Astrocyte (in vitro differentiated cells and primary cell): Measurements from ENCODE around the gene SDK1. TPM values are rescaled to one million over a fixed set of nuclear protein-coding genes. Genes with fewer than 3 reads are reported as not detected.

Experiments used
- DNase-seq: peaks from one replicate; pipeline ENCODE4 v3.0.0-alpha.2; 2010; ENCODE audit warnings: low read depth
- FAIRE-seq: peaks from 2 replicates; lab custom pipeline; 2011; peaks lifted over from hg19 to GRCh38; lab: Jason Lieb, UNC
- H2AFZ ChIP-seq: 2 replicates; pipeline ENCODE4 v1.6.0; 2012; ENCODE audit warnings: low read depth, low read length, inconsistent platforms
- H3K27ac ChIP-seq: 2 replicates; pipeline ENCODE4 v1.5.1; 2011; ENCODE audit warnings: low read depth, low read length, inconsistent platforms
- H3K27me3 ChIP-seq: 2 replicates; pipeline ENCODE4 v1.6.0; 2011; ENCODE audit warnings: low read length, inconsistent platforms; ENCODE audit not compliant: insufficient read depth
- H3K36me3 ChIP-seq: 2 replicates; pipeline ENCODE4 v1.5.1; 2011; ENCODE audit warnings: low read length, inconsistent platforms; ENCODE audit not compliant: insufficient read depth
- H3K4me1 ChIP-seq: 2 replicates; pipeline ENCODE4 v1.5.1; 2011; ENCODE audit warnings: low read length, inconsistent platforms; ENCODE audit not compliant: insufficient read depth
- H3K4me2 ChIP-seq: 2 replicates; pipeline ENCODE4 v1.6.0; 2012; ENCODE audit warnings: low read length, inconsistent platforms
- H3K4me3 ChIP-seq: 2 replicates; pipeline ENCODE4 v1.5.1; 2011; ENCODE audit warnings: low read depth, mild to moderate bottlenecking, low read length, inconsistent platforms; ENCODE audit not compliant: insufficient read depth
- H3K79me2 ChIP-seq: 2 replicates; pipeline ENCODE4 v1.6.0; 2012; ENCODE audit warnings: mild to moderate bottlenecking, low read length, inconsistent platforms; ENCODE audit not compliant: insufficient read depth
- H3K9ac ChIP-seq: 2 replicates; pipeline ENCODE4 v1.6.0; 2012; ENCODE audit warnings: mild to moderate bottlenecking, low read length, inconsistent platforms
- H3K9me3 ChIP-seq: 2 replicates; pipeline ENCODE4 v1.5.1; 2012; ENCODE audit warnings: low read depth, mild to moderate bottlenecking, low read length, inconsistent platforms; ENCODE audit not compliant: insufficient read depth
- H4K20me1 ChIP-seq: 2 replicates; pipeline ENCODE4 v1.6.0; 2012; ENCODE audit warnings: low read length, inconsistent platforms; ENCODE audit not compliant: insufficient read depth
- H3K27ac Mint-ChIP-seq: one replicate; pipeline ENCODE4 v1.8.0; 2021; ENCODE audit warnings: mild to moderate bottlenecking, mixed read lengths; ENCODE audit not compliant: unreplicated experiment
- H3K27me3 Mint-ChIP-seq: one replicate; pipeline ENCODE4 v1.8.0; 2021; ENCODE audit warnings: low read depth, mixed read lengths; ENCODE audit not compliant: unreplicated experiment
- H3K36me3 Mint-ChIP-seq: one replicate; pipeline ENCODE4 v1.8.0; 2021; ENCODE audit warnings: low read depth, mixed read lengths; ENCODE audit not compliant: unreplicated experiment
- H3K4me1 Mint-ChIP-seq: one replicate; pipeline ENCODE4 v1.8.0; 2021; ENCODE audit warnings: low read depth, mixed read lengths; ENCODE audit not compliant: unreplicated experiment
- H3K4me3 Mint-ChIP-seq: one replicate; pipeline ENCODE4 v1.8.0; 2021; ENCODE audit warnings: mild to moderate bottlenecking, moderate library complexity, mixed read lengths; ENCODE audit not compliant: unreplicated experiment
- H3K9me3 Mint-ChIP-seq: one replicate; pipeline ENCODE4 v1.8.0; 2021; ENCODE audit warnings: mild to moderate bottlenecking, mixed read lengths; ENCODE audit not compliant: unreplicated experiment
- EZH2 ChIP-seq: IDR thresholded peaks from 2 replicates; pipeline ENCODE4 v1.6.1; 2012; ENCODE audit warnings: mild to moderate bottlenecking, low read length, inconsistent platforms; ENCODE audit not compliant: insufficient read depth
- total RNA-seq: library from RNA; stranded (reverse); gene quantifications from 2 replicates; pipeline ENCODE4 v1.2.1, GENCODE V29; 2021
- TF ChIP-seq, protein P1 (sequence below): IDR thresholded peaks from 2 replicates; pipeline ENCODE4 v1.5.1; 2011; ENCODE audit warnings: low read depth, mild to moderate bottlenecking, inconsistent platforms, low read length, moderate library complexity; ENCODE audit not compliant: insufficient read depth

Gene SDK1
- total RNA-seq, 1 donor from 2014 or later, result 4.2 TPM

DNA sequence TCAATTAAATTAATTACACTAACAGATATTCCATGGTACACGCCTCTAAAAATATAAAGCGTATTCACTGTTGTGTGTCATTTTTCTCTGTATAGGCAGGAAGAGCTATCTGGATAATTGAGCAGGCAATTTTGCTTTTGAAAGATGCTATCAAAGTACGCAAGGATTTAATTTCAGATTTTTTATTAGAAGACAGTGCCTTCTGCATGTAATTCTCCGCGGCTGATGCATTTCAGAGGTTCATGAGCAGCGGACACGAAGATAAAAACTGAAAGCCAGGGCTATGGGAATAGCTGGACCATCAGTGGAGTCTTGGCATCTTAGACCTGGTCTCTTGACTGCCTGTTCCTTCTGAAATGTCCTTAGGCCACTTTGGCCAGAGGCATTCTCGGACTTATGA is 35.7 kb upstream of the SDK1 start:
- Histone ChIP-seq H3K27ac (no peak overlapping the region), H2AFZ (no peak overlapping the region), H3K4me3 (no peak overlapping the region), H3K79me2 (no peaks in the 10 kb centered on the region), H4K20me1 (no peaks in the 10 kb centered on the region), H3K9me3 (no peaks in the 10 kb centered on the region), H3K4me1 (peaks cover 11% of the 10 kb centered on the region), H3K27me3 (peaks cover 10% of the 10 kb centered on the region), H3K36me3 (no peaks in the 10 kb centered on the region), H3K9ac (no peak overlapping the region), H3K4me2 (no peak overlapping the region)
- FAIRE-seq, result no peak
- DNase-seq, result no peak
- Mint-ChIP-seq H3K9me3 (peaks cover 2% of the 10 kb centered on the region), H3K4me1 (no peaks in the 10 kb centered on the region), H3K27ac (no peak overlapping the region), H3K36me3 (peaks cover 2% of the 10 kb centered on the region), H3K4me3 (no peak overlapping the region), H3K27me3 (peaks cover 9% of the 10 kb centered on the region)
- TF ChIP-seq EZH2, result no peak
- TF ChIP-seq, protein P1, sequence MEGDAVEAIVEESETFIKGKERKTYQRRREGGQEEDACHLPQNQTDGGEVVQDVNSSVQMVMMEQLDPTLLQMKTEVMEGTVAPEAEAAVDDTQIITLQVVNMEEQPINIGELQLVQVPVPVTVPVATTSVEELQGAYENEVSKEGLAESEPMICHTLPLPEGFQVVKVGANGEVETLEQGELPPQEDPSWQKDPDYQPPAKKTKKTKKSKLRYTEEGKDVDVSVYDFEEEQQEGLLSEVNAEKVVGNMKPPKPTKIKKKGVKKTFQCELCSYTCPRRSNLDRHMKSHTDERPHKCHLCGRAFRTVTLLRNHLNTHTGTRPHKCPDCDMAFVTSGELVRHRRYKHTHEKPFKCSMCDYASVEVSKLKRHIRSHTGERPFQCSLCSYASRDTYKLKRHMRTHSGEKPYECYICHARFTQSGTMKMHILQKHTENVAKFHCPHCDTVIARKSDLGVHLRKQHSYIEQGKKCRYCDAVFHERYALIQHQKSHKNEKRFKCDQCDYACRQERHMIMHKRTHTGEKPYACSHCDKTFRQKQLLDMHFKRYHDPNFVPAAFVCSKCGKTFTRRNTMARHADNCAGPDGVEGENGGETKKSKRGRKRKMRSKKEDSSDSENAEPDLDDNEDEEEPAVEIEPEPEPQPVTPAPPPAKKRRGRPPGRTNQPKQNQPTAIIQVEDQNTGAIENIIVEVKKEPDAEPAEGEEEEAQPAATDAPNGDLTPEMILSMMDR, result no peak

DNA sequence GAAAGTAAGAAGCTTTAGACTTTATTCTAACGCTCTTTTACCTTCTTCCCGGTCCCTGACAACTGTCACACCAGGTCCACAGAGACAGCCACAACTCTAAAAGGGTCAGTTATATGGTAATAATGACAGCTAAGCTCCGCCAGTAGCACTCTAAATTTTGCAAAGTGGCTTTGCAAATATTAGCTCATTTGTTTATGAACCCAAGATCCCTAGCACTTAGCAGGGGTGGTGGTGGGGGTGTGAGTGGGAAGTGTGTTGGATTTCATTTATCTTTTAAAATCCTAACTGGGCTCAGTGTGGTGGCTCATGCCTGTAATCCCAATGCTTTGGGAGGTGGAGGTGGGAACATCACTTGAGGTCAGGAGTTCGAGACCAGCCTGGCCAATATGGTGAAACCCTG is 34.8 kb upstream of the SDK1 start:
- no peaks in the 10 kb centered on the region for H3K79me2 ChIP-seq
- Mint-ChIP-seq H3K27ac (no peak overlapping the region), H3K36me3 (peaks cover 2% of the 10 kb centered on the region), H3K9me3 (peaks cover 2% of the 10 kb centered on the region), H3K27me3 (peaks cover 7% of the 10 kb centered on the region), H3K4me3 (no peak overlapping the region), H3K4me1 (no peaks in the 10 kb centered on the region)
- peaks cover 9% of the 10 kb centered on the region for H3K4me1 ChIP-seq
- TF ChIP-seq EZH2, result no peak
- TF ChIP-seq, protein P1, result no peak
- H3K27me3 ChIP-seq, result peaks cover 9% of the 10 kb centered on the region
- no peak for FAIRE-seq
- H3K9me3 ChIP-seq, result no peaks in the 10 kb centered on the region
- H2AFZ ChIP-seq, result no peak overlapping the region
- no peak overlapping the region for H3K9ac ChIP-seq
- no peaks in the 10 kb centered on the region for H3K36me3 ChIP-seq
- H4K20me1 ChIP-seq, result no peaks in the 10 kb centered on the region
- DNase-seq, result no peak
- H3K27ac ChIP-seq, result no peak overlapping the region
- H3K4me3 ChIP-seq, result no peak overlapping the region
- no peak overlapping the region for H3K4me2 ChIP-seq

DNA sequence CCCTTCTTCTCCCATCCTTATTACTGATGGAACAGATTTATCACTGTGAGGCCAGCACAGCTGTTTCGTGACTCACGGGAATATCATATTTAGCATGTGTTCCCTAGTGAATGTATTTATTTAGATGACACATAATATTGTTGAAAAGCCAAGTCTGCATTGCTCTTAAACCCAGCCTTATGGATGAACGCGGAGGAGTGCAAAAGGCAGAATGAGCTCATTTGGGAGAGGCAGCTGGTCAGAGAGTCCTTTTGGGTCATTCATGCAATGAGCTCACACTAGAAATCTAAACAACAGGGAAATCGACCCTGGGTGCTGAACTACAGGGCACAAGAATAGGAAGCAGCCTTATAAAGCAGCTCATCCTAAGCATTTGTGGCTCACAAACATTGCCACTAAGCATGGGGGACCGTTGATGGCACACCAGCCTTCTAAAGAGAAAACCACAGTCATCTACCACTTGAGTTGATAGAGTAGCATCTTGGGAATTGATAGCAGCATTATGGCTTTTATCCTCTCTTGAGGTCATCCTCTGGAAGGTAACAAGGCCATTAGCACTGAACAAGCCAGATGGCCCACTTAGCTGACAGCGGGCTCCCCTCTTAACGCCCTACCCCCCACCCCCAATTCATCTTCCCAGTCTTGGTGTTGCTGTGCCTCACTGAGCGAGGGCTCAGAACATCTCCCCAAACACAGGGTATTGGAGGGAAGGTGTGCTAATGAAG is 32.9 kb upstream of the SDK1 start:
- H3K9me3 ChIP-seq, result no peaks in the 10 kb centered on the region
- H3K79me2 ChIP-seq, result no peaks in the 10 kb centered on the region
- peak overlapping the region; percentile 61 for H3K4me2 ChIP-seq
- H3K4me1 Mint-ChIP-seq, result peaks cover 9% of the 10 kb centered on the region
- no peak overlapping the region for H3K4me3 ChIP-seq
- H3K4me3 Mint-ChIP-seq, result no peak overlapping the region
- H4K20me1 ChIP-seq, result no peaks in the 10 kb centered on the region
- no peaks in the 10 kb centered on the region for H3K36me3 ChIP-seq
- H3K27me3 ChIP-seq, result peaks cover 9% of the 10 kb centered on the region
- no peak overlapping the region for H2AFZ ChIP-seq
- no peak overlapping the region for H3K27ac Mint-ChIP-seq
- peaks cover 12% of the 10 kb centered on the region for H3K4me1 ChIP-seq
- TF ChIP-seq EZH2, result no peak
- TF ChIP-seq, protein P1, result no peak
- peaks cover 7% of the 10 kb centered on the region for H3K27me3 Mint-ChIP-seq
- peaks cover 2% of the 10 kb centered on the region for H3K36me3 Mint-ChIP-seq
- FAIRE-seq, result peak; percentile 67
- peak overlapping the region; percentile 76 for H3K27ac ChIP-seq
- peak overlapping the region; percentile 62 for H3K9ac ChIP-seq
- peak; percentile 99 for DNase-seq
- H3K9me3 Mint-ChIP-seq, result no peaks in the 10 kb centered on the region
